ENCODE results near the gene PHETA1.

The PHETA1 gene

GRCh38 chr12:111368788-111369495 lies at the start of gene PHETA1:
TSS of gene PHETA1 (minus strand) at chr12:111369095. CDS start at chr12:111363427, 5,668 bp downstream.
- peak; percentile 90 for DNase-seq (ENCODE audit: low read depth)

DNA sequence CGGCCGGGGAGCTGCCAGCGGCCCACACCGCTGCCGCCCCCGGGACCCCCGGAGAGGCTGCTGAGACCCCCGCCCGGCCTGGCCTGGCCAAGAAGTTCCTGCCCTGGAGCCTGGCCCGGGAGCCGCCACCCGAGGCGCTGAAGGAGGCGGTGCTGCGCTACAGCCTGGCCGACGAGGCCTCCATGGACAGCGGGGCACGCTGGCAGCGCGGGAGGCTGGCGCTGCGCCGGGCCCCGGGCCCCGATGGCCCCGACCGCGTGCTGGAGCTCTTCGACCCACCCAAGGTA lies 49.6 kb upstream of the PHETA1 start:
- DNase-seq (ENCODE audit: low read depth) = no peak

DNA sequence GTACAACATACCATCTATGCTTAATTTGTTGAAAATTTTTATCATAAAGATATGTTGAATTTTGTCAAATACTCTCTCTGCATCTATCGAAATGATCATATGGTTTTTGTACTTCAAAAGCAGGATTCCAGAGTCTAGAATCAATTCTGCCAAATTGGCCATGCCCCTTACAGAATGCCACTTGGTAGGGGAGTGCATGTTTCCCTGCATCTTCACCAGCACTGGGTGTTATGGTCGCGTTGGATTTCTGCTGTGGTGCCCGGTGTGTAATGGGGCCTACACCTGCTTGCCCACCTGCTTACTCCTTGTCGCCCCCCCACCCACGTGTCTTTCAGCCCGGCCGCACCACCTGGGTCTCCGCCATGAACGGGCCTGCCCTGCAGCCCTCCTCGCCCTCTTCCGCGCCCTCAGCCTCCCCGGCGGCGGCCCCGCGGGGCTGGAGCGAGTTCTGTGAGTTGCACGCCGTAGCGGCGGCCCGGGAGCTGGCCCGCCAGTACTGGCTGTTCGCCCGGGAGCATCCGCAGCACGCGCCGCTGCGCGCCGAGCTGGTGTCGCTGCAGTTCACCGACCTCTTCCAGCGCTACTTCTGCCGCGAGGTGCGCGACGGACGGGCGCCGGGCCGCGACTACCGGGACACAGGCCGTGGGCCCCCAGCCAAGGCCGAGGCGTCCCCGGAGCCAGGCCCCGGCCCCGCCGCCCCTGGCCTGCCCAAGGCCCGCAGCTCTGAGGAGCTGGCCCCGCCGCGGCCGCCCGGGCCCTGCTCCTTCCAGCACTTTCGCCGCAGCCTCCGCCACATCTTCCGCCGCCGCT lies 49.1 kb upstream of the PHETA1 start:
- no peak for DNase-seq (ENCODE audit: low read depth)

GRCh38 chr12:111417290-111417689 lies 48.4 kb upstream of the PHETA1 start:
- DNase-seq (ENCODE audit: low read depth) = no peak

DNA sequence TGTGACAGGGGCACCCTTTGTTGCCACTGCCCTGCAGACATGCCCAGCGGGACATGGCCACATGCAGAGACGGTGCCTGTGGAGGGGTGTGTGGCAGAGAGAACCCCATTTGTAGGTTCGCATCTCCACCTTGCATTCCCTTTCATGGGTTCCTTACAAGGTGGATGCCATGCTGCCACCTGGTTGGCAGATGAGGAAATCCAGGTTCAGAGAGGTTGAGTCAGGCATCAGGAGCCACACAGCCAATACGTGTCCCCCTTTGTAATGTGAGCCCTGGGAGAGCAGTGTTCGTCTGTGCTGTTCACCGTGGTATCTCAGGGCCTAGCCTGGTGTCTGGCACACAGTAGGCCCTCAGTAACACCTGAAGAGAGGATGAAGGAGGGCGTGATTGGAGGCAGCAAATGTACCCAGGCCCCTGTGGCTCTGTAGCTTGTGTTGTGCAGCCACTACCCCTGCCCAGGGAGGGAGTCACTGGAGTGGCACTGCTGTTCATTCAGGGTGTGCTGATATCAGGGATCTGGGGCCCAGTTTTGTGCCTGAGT lies 45.9 kb upstream of the PHETA1 start:
- no peak for DNase-seq (ENCODE audit: low read depth)

DNA sequence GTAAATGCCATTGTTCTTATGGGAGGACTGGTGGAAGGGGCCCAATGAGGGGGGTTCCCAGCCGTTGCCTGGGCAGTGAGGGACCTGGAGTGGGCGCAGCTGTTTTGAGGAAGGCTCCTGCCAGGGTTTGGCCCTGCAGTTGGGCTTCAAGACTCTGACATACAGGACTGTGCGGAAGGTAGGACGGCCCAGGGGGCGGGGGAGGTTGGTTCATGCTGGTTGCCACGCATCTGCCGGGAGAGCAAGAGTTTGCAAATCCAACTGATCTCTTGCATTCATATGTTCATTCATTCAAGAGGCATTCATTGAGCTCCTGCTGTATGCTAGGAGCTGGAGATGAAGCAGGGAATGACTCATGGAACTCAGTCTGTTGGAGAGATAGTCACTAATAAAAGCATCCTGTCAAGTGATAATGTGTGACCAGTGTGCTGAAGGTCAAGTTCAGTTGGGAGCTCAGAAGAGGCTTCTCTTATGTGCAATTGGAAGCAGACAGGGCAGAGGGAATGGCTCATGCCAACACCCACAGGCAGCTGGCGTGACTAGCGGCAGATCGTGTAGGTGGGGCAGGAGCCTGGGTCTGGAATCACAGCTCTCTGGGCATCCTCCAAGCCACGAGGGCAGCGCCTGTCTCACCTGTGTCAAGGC lies 44.7 kb upstream of the PHETA1 start:
- DNase-seq (ENCODE audit: low read depth) = peak; percentile 91

- no peak for DNase-seq (ENCODE audit: low read depth)
Observed at GRCh38 chr12:111412830-111413441, 44.0 kb upstream of the PHETA1 start.

- DNase-seq (ENCODE audit: low read depth) = peak; percentile 45
Observed at GRCh38 chr12:111412007-111412829, 43.3 kb upstream of the PHETA1 start.

DNA sequence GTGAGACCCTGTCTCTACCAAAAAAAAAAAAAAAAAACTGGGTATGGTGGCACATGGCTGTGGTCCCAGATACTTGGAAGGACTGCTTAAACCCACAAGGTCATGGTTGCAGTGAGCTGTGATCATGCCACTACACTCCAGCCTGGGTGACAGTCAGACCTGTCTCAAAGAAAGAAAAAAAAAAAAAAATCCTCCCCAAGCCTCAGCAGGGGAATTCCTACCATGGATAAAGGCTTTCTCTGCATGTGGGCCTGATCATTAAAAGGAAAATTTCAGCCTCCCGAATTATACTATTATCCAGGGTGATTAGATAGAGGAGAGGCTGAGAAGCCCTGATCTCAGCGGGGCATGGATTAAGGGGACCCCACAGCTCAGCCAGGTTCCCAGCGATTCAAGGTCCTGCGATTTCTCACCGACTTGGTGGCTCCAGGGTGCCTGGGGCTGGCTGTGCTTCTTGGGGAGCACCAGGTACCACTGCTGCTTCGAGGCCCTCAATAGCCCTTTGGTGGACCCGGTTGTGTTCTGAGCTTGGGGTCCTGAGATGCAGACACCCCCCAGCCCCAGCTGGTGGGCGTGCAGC lies 42.4 kb upstream of the PHETA1 start:
- no peak for DNase-seq (ENCODE audit: low read depth)

GRCh38 chr12:111410431-111411184 lies 41.7 kb upstream of the PHETA1 start:
- DNase-seq (ENCODE audit: low read depth) = peak; percentile 68

DNA sequence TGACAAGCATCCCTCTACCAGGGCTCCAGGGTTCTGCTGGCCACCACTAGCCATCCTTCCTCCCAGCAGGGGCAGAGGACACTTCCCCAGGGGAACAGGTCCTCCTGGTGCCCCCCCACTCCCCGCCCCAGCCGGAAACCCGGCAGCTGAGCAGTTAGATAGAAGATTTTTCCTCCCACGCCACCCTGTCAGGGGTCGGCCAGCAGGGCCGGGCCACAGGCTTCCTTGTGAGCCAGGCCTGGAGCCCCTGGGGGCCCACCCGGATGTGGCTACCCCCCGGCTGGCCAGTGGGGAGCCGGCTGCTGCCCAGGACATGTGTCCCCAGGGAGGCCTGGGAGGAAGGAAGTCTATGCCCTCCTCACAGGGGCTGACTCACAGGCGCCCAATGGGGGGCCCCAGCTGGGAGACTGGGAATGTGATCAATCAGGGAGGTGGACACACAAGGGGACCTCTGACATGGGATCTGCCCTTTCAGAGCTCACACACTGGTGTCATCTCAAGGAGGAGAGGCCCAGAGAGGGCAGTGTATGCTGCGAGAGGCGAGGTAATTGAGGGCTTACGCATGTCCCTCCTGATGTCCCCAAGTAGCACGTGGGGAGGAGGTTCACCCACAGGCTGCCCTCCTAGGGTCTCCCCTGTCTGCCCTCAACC lies 41.0 kb upstream of the PHETA1 start:
- peak; percentile 93 for DNase-seq (ENCODE audit: low read depth)

DNA sequence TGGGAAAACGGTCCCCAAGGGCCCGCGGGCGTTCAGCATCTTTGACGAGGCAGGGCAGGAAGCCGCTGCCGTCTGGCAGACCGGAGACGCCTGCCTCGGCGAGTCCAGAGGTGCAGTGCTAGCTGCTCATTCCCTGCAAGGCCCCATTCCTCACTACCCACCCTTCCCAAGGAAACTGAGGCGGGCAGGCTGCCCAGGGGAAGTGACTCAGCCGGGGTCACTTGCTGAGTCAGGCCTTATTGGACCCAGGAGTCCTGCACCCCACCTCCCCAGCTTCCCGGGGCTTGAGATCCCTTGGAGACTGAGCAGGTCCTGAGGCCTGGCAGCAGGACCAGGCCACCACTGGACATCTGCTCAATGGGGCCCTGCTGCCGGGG lies 40.5 kb upstream of the PHETA1 start:
- peak; percentile 69 for DNase-seq (ENCODE audit: low read depth)

DNA sequence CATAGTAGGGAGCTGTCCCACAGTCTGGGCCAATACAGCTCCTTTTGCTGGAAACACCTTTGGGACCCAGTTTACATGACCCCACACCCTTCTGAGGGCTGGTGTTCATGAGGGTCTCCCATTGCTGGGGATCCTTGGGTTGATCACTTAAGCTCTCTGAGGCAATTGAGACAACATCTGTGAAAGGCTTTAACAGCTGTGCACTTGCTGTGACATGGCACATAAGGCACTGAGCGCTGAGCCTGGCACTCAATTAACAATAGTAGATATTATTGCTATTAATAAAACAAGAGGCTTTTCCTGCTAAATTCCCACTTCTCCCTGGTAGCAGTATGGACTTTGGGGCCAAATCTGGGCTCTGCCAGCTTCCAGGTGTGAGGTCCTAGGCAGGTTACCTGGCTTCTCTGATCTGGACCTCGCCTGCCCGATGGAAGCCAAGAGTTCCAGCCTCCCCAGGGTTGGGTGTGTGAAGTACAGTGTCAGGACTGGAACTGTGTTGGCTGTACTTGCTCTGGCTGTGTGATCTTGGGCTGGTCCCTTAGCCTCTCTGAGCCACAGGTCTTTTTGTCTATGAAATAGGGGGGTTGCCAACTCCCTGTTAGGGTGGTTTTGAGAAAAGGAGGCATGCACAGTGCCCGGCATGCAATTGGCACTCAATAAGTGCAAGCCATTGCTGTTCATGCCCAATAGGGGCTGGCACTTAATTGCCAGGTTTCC lies 39.9 kb upstream of the PHETA1 start:
- DNase-seq (ENCODE audit: low read depth) = no peak

- peak; percentile 42 for DNase-seq (ENCODE audit: low read depth)
Observed at GRCh38 chr12:111408116-111408440, 39.2 kb upstream of the PHETA1 start.

GRCh38 chr12:111407377-111408115 lies 38.7 kb upstream of the PHETA1 start:
- no peak for DNase-seq (ENCODE audit: low read depth)

- DNase-seq (ENCODE audit: low read depth) = no peak
Observed at GRCh38 chr12:111406474-111407376, 37.8 kb upstream of the PHETA1 start.

- DNase-seq (ENCODE audit: low read depth) = peak; percentile 82
Observed at GRCh38 chr12:111405859-111406473, 37.1 kb upstream of the PHETA1 start, which contains the start of gene SH2B3. TSS of gene SH2B3 (plus strand) at chr12:111405923. CDS start at chr12:111418146, 12,223 bp downstream.
